Thoracic aorta endothelial cell (primary cell): ENCODE data around the gene CPM. TPM values are rescaled to one million over a fixed set of nuclear protein-coding genes. Genes with fewer than 3 reads are reported as not detected.

Experiments
- small RNA-seq: library from RNA; depleted of rRNA; stranded (forward); fragments of <200 nt; gene quantifications from one replicate; pipeline ENCODE3, GENCODE V24; 2012
- total RNA-seq: library from RNA; depleted of rRNA; stranded (reverse); fragments of >200 nt; gene quantifications from 2 replicates; pipeline ENCODE4 v1.2.3, GENCODE V29; 2012

CPM gene
- 0.66 and 3.9 TPM in 2 replicates for total RNA-seq

GRCh38 chr12:68932961-68933893 lies at the start of gene CPM:
CPM (minus strand) TSS chr12:68933171; CDS start chr12:68932837, 334 bp downstream.

GRCh38 chr12:68807576-68808387 lies 125.2 kb downstream of the CPM start, which contains the start of gene MDM2:
MDM2 (plus strand) TSS chr12:68808177; CDS start chr12:68808478, 301 bp downstream.

Small RNA genes lying within 50 kb of the gene (small RNA-seq; reads per million reads assigned to genes)
- gene AC025423.5 = not detected
- gene RNU7-4P = not detected

Other genes starting within 250 kb of the CPM start
- gene NUP107, start 246.2 kb downstream of the CPM start, total RNA-seq = 121 and 137 TPM in 2 replicates
- gene SLC35E3, start 187.0 kb downstream of the CPM start, total RNA-seq = 7.0 and 11.3 TPM in 2 replicates
- gene MDM2, start 125.0 kb downstream of the CPM start, total RNA-seq = 555 and 909 TPM in 2 replicates